ENCODE measurements around the gene SCYGR6. TPM values are rescaled to one million over a fixed set of nuclear protein-coding genes. Genes with fewer than 3 reads are reported as not detected.
A peak's percentile ranks its signal among the peaks of the same experiment; 100 is the strongest.
"Not testable (repeated sequence)": the region's sequence is repeated elsewhere in the genome, so short reads cannot be mapped to it uniquely, and the experiment has no call there.

Gene SCYGR6
- not detected for polyA plus RNA-seq (2013, experiment 1 of 2; ENCODE audit: insufficient read length)
- not detected for polyA plus RNA-seq (2013, experiment 2 of 2; ENCODE audit: insufficient read length)

DNA sequence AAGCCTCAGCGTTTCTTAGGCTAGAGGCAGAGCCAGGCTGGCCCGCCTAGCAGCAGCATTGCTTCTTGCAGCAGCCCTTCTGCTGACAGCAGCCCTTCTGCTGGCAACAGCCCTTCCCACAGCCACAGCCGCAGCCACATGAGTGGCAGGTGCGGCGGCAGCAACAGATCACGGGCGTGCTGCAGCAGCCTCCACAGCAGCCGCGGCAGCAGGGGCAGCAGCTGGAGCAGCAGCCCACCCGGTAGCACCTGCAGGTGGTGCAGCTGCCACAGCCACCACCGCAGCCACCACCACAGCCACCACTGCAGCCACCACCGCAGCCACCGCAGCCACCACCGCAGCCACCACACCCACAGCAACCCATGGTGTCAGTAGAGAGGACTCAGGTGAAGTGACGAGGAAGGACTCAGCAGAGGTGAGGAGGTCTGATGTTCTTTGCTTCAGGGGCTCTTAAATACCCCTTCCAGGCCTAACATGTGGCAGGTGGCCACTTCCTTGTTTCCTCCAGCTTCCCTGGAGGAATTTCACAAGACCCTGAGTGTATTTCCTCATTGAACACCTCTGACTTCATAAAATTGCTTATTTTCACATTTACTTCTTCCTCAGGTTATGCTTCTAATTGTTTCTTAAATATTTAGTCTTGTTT lies at the start of gene SCYGR6:
SCYGR6 (minus strand) TSS at position 364 of the 646 bp plus-strand sequence; CDS start at position 364, 0 bp downstream.
- DNase-seq, result no peak

GRCh38 chr2:227774011-227774624 lies 49.6 kb upstream of the SCYGR6 start:
- DNase-seq, result no peak

GRCh38 chr2:227772932-227773331 lies 48.4 kb upstream of the SCYGR6 start:
- no peak for DNase-seq

- DNase-seq, result no peak
These were observed 47.7 kb upstream of the SCYGR6 start for GRCh38 chr2:227772197-227772661.

GRCh38 chr2:227767830-227768229 lies 43.3 kb upstream of the SCYGR6 start:
- no peak for DNase-seq

GRCh38 chr2:227766373-227766883 lies 41.9 kb upstream of the SCYGR6 start:
- DNase-seq, result peak; percentile 68

GRCh38 chr2:227765788-227766372 lies 41.3 kb upstream of the SCYGR6 start:
- DNase-seq, result no peak

- DNase-seq, result no peak
These were observed 37.4 kb upstream of the SCYGR6 start for GRCh38 chr2:227761740-227762476.

GRCh38 chr2:227759411-227760118 lies 35.0 kb upstream of the SCYGR6 start:
- no peak for DNase-seq

DNA sequence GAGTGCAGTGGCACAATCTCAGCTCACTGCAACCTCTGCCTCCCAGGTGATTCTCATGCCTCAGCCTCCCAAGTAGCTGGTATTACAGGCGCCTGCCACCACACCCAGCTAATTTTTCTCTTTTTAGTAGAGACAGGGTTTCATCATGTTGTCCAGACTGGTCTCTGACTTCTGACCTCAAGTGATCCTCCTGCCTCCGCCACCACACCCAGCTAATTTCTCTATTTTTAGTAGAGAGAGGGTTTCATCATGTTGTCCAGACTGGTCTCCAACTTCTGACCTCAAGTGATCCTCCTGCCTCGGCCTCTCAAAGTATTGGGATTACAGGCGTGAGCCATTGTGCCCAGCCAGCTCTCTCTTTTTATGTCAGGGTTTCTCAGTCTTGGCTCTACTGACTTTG lies 31.7 kb upstream of the SCYGR6 start:
- DNase-seq, result not testable (repeated sequence)

DNA sequence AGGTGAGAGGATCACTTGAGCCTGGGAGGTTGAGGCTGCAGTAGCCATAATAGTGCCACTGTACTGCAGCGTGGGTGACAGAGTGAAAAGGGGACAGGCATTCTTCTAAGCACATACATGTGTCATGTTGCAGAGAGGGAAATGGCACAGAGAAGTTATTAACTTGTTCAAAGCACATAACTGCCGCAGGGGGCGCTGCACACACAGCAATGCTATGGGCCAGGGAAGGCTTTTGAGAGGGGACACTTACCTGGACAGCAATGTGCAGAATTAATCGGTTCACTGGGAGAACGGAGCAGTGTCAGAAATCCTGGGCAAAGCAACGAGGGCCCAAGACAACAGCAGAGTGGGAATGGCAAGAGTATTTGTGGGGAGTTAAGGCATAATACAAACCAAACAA lies 23.5 kb upstream of the SCYGR6 start:
- DNase-seq, result no peak

DNA sequence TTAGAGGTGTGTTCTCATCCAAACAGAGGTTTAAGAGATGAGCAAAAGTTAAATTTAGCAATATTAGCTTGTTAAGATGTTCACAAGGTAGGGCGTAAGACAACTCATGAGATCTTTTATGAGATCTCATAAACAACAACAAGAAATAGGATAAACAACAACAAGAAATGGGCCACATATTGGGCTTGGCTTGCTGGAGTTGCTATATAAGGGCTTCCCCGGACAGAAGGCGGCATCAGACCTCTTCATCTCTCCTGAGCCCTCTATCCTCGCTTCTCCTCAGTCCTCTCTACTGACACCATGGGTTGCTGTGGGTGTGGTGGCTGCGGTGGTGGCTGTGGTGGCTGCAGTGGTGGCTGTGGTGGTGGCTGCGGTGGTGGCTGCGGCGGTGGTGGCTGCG lies 21.0 kb upstream of the SCYGR6 start, which contains the start of gene SCYGR8:
SCYGR8 (plus strand) TSS at position 301 of the 400 bp plus-strand sequence; CDS start at position 301, 0 bp downstream.
- no peak for DNase-seq

- DNase-seq, result not testable (repeated sequence)
These were observed 16.1 kb upstream of the SCYGR6 start for GRCh38 chr2:227740705-227741104.

GRCh38 chr2:227739351-227739750 lies 14.8 kb upstream of the SCYGR6 start:
- DNase-seq, result no peak

DNA sequence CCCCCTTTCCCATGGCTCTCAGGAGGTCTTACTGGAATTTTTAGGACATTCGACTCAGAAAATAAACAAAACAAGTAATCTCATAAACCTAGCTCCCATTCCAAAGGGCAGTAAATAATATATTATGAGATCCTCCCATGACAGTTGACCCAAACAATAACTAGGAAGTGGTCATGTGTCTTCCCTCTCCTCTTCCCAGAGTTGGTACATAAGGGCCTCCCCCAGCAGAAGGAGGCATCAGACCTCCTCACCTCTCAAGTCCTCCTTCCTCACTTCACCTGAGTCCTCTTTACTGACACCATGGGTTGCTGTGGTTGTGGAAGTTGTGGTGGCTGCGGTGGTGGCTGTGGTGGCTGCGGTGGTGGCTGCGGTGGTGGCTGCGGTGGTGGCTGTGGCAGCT lies 3.5 kb upstream of the SCYGR6 start, which contains the start of gene SCYGR7:
SCYGR7 (plus strand) TSS at position 301 of the 400 bp plus-strand sequence; CDS start at position 301, 0 bp downstream.
- DNase-seq, result no peak

DNA sequence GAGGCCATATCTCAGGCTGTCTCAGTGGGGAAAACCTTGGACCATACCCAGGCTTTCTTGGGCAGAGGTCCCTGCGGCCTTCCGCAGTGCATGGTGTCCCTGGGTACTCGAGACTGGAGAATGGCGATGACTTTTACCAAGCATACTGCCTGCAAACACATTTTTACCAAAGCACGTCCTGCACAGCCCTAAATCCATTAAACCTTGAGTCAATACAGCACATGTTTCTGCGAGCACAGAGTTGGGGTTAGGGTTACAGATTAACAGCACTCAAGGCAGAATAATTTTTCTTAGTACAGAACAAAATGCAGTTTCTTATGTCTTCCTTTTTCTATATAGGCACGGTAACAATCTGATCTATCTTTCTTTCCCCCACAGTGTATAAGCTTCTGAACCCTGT lies 1.7 kb downstream of the SCYGR6 start:
- not testable (repeated sequence) for DNase-seq

- DNase-seq, result no peak
These were observed 3.9 kb downstream of the SCYGR6 start for GRCh38 chr2:227720680-227721079.

DNA sequence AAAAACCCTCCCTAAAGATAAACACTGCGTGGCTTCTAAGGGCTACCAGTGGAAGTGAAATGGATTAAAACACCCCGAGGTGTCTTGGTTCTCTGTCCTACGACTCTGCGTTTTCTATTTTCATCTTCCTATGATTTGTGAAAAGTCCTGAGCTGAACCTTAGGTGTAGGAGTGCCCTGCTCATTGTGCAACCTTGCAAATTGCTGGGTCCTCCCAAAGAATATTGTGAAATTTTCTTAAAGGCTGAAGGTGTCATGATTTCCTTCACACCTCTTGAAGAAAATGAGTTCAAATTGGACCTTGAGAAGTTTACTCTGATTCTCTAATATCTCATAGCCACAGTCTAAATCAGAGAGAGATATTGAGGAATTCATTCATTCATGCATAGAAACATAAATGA lies 4.9 kb downstream of the SCYGR6 start:
- DNase-seq, result no peak

GRCh38 chr2:227717687-227718567 lies 6.6 kb downstream of the SCYGR6 start, which contains the start of gene SLC19A3:
Gene SLC19A3, minus strand, starts transcription at chr2:227718028. Its CDS starts 15,710 bp downstream, at chr2:227702318.
- peak; percentile 50 for DNase-seq

- DNase-seq, result no peak
These were observed 8.1 kb downstream of the SCYGR6 start for GRCh38 chr2:227716501-227716900.

GRCh38 chr2:227713291-227713690 lies 11.3 kb downstream of the SCYGR6 start:
- no peak for DNase-seq
